GM12872 (cell line): Measurements from ENCODE around the gene RAB7B.

Experiments used
- TF ChIP-seq, protein P1 (sequence below): IDR thresholded peaks from 3 replicates; pipeline ENCODE4 v1.5.1; 2011; ENCODE audit warnings: low read depth, mild to moderate bottlenecking, low read length, moderate library complexity; ENCODE audit not compliant: insufficient read depth

Gene RAB7B

GRCh38 chr1:205959789-205960188 lies 43.4 kb downstream of the RAB7B start:
- TF ChIP-seq, protein P1, sequence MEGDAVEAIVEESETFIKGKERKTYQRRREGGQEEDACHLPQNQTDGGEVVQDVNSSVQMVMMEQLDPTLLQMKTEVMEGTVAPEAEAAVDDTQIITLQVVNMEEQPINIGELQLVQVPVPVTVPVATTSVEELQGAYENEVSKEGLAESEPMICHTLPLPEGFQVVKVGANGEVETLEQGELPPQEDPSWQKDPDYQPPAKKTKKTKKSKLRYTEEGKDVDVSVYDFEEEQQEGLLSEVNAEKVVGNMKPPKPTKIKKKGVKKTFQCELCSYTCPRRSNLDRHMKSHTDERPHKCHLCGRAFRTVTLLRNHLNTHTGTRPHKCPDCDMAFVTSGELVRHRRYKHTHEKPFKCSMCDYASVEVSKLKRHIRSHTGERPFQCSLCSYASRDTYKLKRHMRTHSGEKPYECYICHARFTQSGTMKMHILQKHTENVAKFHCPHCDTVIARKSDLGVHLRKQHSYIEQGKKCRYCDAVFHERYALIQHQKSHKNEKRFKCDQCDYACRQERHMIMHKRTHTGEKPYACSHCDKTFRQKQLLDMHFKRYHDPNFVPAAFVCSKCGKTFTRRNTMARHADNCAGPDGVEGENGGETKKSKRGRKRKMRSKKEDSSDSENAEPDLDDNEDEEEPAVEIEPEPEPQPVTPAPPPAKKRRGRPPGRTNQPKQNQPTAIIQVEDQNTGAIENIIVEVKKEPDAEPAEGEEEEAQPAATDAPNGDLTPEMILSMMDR, result no peak

GRCh38 chr1:205955499-205955898 lies 47.7 kb downstream of the RAB7B start:
- TF ChIP-seq, protein P1, result no peak

- TF ChIP-seq, protein P1, result no peak
Measured at GRCh38 chr1:205954819-205955404, 48.3 kb downstream of the RAB7B start.

GRCh38 chr1:205951746-205952145 lies 51.4 kb downstream of the RAB7B start:
- TF ChIP-seq, protein P1, result no peak

DNA sequence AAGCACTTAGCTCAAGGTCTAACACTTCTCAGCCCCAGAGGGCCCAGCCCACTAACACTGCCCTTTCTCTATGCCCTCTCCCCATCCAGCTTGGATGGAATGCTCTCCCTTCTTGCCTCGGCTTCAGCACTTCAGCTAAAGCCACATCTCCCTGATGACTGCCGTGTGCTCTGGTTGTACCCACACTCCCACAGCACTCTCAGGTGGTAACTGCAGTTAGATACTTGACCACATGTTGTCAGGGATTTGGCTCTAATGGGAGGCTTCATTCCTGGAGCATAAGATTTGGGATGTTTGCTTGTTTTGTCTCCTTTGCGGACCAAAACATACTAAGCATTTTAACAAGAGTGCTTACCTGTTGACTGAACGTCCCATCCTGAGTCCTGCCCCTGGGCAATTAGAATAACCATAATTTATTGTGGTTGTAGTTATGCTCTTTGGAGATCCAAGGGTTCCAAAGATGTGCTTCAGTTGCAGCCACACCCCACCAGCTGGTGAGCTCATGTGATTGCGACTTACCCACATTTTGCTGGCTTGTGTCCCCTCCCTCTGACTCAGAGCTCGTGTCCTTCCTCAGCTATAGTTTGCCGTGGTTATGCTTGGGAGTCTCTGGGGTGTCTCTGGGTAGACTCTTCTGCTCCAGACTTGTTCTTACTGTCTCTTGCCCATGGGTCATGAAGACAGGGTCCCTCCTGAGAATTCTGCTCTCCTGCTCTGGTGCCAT lies 52.2 kb downstream of the RAB7B start:
- TF ChIP-seq, protein P1, result no peak

- TF ChIP-seq, protein P1, result no peak
Measured at GRCh38 chr1:205950280-205950679, 52.9 kb downstream of the RAB7B start.

GRCh38 chr1:205949753-205950152 lies 53.4 kb downstream of the RAB7B start:
- TF ChIP-seq, protein P1, result no peak
